Right lung (tissue), 5 donors: ENCODE measurements around the gene RBM20. TPM values are rescaled to one million over a fixed set of nuclear protein-coding genes. Genes with fewer than 3 reads are reported as not detected.

Experiments
- DNase-seq, 2 donors: peaks; one replicate each; pipeline ENCODE4 v3.0.0-alpha.2; 2013
- polyA plus RNA-seq, 5 donors: library from polyadenylated mRNA; unstranded; fragments of 120-200 nt; gene quantifications; one replicate each; pipeline versions ENCODE4 v1.2.1 to v1.2.3, GENCODE V29; 2013; ENCODE audit warnings: inconsistent platforms in 1 of 5, low replicate concordance in 1 of 5; ENCODE audit not compliant: insufficient read length in 5 of 5, insufficient read depth in 1 of 5

Gene RBM20
- polyA plus RNA-seq, 5 donors, result 1.1 to 1.6 (median 1.4) TPM

DNA sequence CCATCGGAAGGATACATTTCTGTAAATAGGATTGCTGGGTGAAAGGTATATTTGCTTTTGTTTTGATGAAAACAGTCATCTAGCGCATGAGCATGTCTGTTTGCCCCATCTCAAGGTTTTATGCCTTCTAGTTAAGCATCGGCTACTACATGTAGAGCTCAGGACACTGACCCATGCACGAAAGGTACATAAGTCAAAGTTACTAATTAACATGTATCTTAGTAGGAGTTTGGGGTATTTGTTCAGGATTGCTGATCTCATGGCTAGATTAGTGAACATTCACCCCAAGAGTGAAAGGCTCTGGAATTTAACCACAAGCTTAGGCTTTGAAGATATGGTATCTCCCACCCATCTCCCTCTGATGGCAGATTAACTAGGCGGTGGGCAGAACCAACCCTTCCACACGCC lies 91.5 kb downstream of the RBM20 start:
- DNase-seq, result no peak

DNA sequence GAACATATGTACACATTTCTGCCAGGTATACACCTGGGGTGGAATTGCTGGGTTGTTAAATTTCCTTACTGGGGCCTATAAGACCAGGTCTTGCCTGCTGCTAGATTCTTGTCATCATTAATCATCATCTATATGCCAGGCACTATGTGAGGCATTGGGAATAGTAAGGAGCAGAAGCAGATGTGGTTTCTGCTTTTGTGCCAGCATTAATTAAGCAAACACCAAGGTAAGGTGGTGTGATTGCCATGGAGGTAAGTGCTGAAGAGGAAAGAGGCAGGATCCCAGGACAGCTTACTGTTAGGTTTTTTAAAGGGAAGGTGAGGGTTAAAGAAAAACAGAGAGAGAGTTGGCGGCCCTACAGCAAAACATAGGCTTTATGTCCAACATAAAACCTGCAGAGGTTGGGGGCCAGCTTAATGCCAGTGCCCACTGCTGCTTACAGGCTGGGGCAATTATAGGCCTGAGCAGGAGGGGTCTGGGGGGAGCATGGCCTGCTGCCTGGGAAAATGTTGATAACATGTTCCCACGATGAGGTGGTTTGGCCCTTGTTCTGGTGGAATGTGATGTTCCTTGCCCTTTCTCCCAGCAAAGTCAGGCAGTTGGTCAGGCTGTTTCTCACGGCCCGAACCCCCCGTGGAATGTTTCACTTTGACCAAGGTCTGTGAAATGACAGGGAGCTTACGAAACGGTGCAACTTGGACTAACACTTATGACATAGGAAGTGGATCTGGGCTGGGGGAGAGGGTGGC lies 93.9 kb downstream of the RBM20 start:
- no peak for DNase-seq

DNA sequence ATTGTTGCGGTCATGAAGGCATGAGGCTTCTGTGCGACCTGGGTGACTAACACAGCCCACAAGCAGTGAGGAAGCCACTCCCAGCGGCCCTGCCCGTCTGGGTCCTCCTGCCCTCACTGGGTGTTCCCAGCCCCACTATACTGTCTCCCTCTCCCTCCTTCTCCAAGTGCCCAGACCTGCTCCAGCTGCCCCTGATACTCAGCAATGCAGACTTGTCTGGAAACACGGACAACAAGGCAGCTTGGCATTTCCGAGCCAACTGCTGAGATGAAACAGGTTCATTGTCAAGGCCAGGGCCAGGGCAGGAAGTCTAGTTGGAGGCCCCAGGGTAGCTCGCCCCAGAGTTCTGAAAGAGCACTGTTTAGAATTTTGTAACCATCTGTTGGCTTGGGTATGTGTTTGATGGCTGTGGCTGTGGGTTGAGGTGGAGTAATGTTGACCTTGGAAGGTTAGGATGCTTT lies 95.7 kb downstream of the RBM20 start:
- no peak for DNase-seq

DNA sequence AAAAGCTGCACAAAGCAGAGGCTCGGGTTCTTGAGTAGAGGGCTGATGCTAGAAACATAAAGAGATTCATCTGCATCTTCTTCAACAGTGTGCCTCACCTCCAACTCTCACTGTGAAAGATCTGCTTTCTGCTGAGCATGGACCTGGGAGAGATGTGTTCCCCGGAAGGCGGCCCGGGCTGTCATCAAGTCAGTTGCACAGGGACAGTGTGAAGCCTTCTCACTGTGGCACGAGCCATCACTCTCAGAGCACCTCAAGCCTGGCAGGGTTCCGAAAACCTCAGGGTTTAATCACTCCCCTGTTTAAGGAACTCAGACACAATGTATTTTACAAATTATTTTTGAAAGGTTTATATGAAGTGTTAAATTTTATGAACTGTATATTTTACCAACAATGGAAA lies 98.7 kb downstream of the RBM20 start:
- DNase-seq, result no peak

DNA sequence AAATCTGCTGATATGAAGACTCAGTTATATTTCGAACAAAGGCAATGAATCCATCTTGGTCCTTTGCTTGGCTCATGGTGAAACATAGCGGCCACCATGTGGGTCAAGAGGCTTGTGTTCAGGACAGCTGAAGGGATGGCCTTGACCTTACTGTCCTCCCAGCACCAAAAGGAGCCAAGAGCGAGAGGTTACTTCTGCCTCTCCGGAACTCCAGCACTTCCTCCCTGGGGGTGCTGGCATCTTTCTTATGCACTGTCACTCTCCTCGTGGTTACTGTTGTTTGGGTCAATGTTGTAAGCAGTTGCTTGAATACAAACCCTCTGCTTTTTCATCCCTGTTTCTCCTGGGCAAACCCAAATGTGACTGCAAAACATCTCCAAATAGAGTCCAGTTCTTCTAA lies 100.6 kb downstream of the RBM20 start:
- DNase-seq, result no peak

DNA sequence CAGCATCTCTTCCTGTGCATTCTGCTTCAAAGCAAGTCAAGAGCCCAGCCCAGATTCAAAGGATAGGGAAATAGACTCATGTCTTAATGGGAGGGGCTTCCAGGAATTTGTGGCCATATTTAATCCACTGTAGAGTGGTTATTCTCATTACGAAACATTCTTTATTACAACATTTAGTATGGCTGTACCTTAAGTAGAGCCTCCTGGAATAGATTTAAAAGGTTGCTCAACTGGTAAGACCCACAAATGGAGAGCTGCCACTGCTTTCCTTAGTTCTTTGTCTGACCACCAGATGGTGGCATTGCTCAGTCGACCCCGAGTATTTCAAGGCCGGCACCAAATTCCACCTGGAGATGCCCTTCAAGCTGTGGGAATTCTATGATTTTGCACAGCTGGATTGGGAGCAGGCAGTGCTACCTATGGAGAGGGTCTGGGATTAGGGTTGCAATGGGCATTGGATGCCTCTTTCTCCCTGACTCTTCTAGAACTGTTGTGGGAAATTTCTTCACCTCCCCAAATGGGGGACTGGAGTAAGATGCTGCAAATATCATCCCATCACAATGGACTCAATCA lies 102.2 kb downstream of the RBM20 start:
- DNase-seq, result peak; percentile 57 to 72

DNA sequence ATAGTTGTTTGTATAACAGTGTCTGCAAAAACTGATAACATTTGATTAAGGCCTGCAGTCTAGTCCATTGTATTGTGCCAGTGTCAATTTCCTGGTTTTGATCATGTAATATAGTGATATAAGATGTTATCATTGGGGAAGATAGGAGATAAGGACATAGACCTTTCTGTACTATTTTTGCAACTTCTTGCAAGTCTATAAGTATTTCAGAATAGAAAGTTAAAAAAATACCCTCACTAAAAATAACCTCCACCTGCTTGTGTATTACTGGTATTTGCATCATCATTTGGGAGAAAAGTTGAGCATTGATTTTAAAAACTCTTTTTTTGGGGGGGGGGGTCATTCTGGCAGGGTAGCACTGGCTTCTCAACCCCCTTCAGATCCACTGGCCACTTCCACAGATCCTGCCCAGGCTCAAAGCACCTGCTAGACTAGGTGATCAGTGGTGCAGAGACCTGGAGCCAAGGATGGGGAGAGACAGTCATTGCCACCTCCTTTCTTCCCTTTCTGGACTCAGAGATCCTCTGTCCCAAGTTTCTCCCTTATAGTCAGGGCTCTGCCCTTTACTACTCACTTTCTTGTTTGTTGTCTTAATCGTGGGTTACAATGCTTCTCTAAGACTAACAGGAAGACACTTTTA lies 103.0 kb downstream of the RBM20 start:
- DNase-seq, result no peak

DNA sequence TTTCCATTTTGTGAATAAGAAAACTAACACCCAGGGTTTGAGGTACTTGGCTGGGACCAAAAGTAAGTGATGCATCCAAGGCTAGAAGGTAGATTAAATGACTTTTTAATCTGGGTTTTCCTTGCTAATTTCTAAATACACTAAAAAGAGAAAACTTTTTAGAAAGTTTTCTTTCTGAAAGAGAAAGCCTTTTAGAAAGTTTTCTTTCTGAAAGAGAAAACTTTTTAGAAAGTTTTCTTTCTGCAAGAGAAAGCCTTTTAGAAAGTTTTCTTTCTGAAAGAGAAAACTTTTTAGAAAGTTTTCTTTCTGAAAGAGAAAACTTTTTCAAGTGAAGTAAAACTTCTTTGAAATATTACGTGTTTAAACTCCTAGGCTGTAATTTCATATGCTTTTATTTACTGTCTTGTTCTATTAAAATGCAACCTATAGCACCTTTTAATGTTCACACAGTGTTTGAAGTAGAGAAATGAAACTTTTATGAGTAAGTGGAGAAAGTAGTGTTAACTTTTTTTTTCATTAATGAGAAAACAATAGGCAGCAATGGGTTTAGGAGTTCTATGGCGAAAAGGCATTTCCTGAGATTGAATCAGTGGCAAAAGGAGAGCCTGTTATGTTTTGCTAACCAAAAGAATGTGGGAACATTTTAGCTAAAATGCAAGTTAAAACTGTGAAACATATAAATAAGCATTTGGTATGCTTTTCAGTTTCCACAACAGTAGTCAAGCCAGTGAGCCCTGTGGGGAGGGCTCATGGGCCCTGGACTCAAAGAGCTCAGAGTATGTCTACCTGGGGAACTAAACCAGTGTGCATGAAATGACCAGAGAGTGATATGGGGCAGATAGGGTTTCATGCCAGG lies 103.7 kb downstream of the RBM20 start:
- DNase-seq, result no peak

DNA sequence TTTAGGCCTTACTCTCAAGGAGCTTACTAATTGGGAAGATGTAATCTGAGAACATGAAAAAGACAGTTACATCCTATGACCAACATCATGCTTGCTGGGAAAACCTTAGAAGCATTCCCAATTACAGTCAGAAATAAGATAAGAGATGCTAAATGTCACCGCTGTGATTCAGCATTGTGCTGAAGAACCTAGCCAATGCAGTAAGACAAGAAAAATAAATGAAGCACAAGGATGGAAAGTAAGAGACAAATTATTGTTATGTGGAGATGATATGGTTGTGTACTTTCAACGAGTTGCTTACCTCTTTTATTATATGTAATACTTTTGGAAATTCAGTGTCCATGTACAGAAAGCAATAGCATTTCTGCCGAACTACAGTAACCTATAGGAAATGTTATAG lies 104.8 kb downstream of the RBM20 start:
- no peak for DNase-seq

DNA sequence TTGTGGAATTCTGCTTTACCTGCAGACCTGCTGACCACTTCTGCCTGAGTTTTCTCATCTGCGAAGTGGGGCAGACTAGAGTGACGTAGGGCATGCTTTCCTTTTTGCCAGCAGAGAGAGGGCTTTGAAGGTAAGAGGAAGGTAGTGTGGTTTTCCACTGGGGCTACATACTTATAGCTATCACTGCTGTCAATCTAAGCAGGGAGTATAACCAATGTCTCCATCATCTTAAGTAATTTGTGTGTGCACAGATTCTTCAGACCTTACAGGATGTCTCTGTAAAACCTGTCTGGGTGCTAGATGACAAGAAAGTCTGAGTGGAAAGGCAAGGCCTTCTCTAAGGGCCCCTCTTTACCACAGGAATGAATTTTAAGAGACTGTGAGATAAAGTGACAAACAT lies 106.8 kb downstream of the RBM20 start:
- no peak for DNase-seq

DNA sequence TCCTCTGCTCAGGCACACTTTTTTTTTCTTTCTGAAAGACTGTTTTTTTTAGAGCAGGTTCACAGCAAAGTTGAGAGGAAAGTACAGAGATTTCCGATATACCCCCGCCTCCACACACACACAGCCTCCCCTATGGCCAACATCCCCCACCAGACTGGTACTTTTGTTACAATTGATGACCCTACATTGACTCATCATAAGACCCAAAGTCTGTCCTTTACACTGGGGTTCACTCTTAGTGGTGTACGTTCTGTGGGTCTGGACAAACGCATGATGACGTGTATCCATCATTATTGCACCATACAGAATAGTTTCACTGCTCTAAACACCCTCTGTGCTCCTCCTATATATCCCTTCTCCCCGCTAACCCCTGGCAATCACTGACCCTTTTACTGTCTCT lies 107.7 kb downstream of the RBM20 start:
- no peak for DNase-seq

DNA sequence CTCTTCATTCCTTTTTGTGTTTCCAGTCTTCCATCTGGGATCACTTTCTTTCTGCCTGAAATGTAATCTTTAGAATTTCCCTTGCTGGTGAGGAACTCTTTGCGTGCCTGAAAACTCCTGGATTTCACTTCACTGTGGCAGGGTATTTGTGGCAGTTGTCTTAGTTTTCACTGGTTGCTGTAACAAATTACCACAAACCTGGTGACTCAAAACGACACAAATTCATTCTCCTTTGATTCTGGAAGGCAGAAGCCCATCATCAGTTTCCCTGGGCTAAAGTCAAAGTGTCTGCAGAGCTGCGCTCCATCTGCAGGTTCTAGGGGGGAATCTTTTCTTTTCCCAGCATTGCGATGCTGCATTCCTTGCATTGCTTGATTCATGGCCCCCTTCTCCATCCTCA lies 109.3 kb downstream of the RBM20 start:
- no peak for DNase-seq

DNA sequence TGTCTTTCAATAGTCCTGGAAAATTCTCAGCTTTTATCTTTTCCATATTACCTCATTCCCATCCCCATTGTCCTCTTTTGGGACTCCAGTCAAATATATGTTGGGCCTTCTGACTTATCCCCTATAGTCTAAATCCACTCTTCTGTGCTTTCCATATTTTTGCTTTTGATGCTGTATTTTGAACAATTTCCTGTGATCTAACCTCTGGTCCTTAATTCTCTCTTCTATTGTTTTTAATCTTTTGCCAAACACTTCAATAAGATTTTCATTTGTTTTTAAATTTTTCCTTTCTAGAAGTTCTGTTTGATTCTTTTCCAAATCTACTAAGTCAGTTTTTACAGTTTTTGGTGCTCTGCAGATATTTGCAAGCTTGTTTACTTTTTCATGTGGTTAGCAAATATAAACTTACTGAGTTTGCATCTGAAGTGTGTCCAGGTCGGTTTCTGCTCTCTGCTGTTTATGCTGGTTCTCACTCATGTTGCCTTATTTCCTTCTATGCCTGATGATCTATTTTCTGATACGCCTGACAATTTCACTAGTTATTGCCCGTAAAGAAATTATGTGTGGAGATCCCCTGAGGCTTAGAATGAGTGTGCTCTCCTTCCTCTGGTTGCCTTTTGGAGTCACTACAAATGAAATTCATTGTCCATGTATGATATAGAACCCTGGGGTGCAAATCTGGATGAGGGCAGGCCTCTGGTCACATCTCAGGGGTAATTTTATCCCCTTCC lies 110.4 kb downstream of the RBM20 start:
- no peak for DNase-seq

DNA sequence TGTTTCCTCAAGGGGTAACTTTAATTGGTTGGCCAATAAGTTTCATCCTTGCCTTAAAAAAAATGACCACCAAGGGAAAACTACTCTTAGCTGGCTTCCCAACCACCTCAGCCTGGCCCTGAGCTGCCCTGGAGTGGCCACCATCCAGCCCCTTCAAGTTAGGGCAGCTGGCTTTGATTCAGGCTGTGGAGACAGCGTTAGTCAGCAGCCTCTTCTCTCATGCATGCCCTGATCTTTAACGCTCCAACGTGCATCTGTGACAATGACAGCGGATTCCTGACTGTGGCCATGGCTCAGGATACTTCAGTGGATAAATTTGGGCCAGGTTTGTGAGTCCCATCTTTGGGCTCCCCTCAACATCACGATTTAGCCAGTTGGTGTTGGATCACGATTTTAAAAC lies 111.6 kb downstream of the RBM20 start:
- DNase-seq, result no peak

DNA sequence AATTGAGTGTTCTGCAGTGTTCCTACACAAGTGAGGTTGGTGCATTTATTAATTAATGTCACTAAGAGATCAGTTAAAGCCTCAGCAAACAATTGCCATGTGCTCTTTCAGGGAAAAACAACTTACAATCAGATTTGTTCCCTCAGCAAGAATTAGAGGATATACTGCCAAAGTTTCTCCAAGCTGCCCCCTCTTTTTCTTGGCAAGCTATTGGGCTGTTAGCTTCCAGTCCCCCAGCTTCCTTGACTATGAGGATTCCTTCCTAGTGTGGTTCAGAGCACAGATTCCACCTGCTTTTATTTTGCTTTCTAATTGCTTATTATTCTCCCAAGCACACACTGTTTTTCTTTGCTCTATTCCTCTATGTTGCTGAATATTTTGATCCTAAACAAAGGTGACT lies 112.7 kb downstream of the RBM20 start:
- DNase-seq, result peak in 1 of 2 donors; percentile 20

DNA sequence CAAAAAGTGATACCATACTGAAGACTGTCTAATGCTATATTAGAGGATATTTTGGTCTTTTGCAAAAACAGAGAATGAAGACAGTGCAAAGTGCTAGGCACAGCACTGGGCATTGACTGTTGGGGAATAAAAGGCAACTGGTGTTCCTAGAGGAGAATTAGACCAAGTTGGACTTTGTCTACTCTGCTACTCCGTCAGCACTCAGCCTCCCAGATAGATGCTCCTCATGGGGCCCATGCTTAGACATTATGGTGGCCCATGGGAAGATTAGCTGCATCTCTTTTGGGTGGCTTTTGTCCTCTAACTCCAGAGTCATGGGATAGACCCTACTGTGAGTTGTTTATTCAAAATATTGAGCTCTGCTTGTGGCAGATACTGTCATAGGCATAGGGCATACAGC lies 113.5 kb downstream of the RBM20 start:
- no peak for DNase-seq

DNA sequence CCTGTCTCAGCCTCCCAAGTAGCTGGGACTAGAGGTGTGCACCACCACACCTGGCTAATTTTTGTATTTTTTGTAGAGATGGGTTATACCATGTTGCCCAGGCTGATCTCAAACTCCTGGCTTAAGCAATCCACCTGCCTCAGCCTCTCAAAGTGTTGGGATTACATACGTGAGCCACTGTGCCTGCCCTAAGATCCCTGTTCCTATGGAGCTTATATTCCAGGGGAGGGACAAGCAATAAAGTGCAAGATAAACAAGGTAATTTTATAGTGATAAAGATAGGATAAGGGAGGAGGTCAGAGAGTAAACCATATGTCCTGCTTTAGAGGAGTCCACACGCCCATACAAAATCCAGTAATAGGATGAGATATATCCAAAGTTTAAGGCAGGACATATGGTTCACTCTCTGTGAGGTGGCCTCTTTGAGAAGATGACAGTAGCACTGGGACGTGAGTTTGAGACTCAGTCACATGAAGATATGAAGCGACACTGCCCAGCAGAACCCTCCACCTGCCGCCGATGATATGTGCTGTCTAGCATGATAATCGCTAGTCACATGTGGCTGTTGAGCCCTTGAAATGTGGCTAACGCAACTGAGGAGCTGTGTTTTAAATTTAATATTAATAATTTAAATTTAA lies 114.1 kb downstream of the RBM20 start:
- no peak for DNase-seq

DNA sequence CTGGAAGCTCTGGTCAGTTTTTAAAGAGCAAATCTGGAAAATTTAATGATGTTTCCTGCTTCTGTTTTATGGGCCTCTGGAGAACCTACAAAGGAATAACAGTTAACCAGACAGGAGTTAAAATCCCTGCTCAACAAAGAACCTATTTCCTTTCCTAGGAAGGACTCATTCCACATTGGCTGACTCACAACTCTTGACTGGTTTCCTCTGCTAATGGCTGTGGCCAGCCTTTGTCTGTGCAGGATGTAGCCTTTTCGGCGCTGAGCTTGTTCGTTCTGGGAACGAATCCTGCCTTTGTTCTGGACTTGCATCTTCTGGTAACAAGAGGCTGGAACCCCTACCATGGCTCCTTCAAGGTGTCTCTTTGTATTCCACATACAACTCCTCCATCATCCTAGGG lies 114.8 kb downstream of the RBM20 start:
- DNase-seq, result no peak

DNA sequence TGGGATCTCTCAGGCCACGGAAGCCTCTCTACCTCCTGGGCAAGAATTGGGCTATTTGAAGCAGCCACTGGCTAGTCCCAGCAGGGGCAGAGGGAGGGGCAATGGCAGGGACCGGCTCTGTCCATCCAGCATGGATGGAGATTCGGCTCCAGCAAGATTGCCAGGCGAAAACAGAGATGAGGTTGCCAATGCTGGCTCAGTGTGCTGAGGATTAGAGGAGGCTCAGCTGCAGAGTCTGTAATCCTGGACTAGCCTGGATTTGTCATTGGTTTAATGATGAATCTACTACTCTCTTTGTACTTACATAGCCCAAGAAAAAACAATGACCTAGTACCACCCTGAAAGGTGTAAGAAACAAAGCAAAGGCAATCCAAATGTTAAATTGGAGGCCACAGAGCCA lies 115.4 kb downstream of the RBM20 start:
- DNase-seq, result no peak

DNA sequence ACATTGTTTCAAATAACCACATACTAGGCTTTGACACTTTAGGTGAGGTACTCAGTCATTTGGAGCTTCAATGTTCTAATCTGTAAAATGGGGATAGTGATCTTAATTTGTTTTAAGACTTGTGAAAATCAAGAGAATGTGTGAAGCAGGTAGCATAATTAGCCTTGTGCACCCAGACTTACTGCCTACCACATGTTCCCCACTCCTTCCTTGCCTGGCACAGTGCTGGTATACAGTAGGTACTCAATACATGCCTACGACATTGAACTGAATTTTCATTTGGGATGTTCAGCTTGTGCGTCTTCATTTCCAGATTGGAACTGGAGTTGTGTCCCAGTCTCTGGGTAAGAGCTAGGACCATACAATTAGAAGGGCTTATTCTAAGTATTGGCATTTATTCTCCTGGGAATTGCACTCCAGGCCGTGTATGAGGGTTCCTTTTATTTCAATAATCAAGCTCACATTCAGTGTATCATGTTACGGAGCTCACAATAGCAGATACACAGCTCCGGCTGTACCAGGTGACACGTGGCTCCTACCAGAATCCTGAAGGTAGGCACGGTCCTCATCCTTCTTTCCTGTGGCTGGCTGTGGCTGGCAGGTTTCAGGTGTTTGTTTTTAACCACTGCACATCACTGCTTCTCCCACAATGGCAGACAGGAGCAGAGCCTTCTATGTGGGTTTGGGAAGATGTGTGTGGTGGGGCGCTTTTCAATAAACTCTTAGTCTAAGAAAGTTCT lies 118.1 kb downstream of the RBM20 start:
- no peak for DNase-seq

DNA sequence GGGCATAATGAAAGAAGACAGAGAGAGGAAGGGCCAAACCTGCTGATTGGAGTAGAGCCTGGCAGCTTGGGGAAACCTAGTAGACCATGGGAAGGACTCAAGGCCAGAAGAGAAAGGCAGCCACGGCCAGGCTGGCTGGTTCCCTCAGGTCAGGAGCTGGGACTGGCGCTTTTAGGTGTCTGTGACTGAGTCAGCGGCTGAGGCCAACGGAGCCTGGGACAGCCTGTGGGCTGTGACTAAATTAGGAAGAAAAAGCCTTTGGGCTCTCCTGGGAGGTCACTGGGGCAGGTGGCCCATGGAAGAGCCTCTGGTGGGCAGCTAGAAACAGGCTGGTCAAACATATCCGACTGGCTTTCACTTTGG lies 118.7 kb downstream of the RBM20 start:
- no peak for DNase-seq
